Mononuclear cell (primary cell): ENCODE results near the gene DRC1. TPM values are rescaled to one million over a fixed set of nuclear protein-coding genes. Genes with fewer than 3 reads are reported as not detected.

ENCODE experiments used
- H3K27me3 ChIP-seq: 2 replicates; pipeline ENCODE4 v1.6.0; 2011; ENCODE audit warnings: low read length, control low read depth; ENCODE audit not compliant: insufficient read depth
- H3K4me1 ChIP-seq: 2 replicates; pipeline ENCODE4 v1.5.1; 2011; ENCODE audit warnings: mild to moderate bottlenecking, low read length, control low read depth; ENCODE audit not compliant: insufficient read depth
- H3K4me3 ChIP-seq: 2 replicates; pipeline ENCODE4 v1.5.1; 2011; ENCODE audit warnings: mild to moderate bottlenecking, low read length, moderate library complexity
- H3K9me3 ChIP-seq: 2 replicates; pipeline ENCODE4 v1.5.1; 2011; ENCODE audit warnings: low read depth, mild to moderate bottlenecking, control low read depth, low read length
- total RNA-seq: library from RNA; depleted of rRNA; stranded (reverse); fragments of >200 nt; gene quantifications from one replicate; pipeline ENCODE4 v1.2.3, GENCODE V29; 2012

DRC1 gene
- total RNA-seq, 1 donor, result not detected

DNA sequence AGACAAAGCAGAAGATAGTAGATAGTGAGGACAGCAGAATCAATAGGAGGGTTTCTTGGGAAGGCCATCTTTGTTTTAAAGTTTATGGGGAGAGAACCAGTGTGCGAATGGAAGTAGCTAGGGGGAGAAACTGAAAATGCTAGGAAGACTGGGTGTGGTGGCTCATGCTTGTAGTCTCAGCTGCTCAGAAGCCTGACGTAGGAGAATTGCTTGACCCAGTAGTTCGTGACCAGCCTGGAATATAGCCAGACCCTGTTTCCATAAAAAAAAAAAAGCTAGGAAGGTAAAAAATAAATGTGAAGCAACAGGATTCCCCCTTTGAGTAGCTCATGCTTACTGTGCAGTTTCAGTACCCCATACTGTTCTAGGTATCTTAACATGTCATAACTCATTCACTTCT is 19.2 kb upstream of the DRC1 start:
- no peaks in the 10 kb centered on the region for H3K27me3 ChIP-seq
- H3K4me1 ChIP-seq, result peaks cover 3% of the 10 kb centered on the region
- no peak overlapping the region for H3K4me3 ChIP-seq
- no peaks in the 10 kb centered on the region for H3K9me3 ChIP-seq

DNA sequence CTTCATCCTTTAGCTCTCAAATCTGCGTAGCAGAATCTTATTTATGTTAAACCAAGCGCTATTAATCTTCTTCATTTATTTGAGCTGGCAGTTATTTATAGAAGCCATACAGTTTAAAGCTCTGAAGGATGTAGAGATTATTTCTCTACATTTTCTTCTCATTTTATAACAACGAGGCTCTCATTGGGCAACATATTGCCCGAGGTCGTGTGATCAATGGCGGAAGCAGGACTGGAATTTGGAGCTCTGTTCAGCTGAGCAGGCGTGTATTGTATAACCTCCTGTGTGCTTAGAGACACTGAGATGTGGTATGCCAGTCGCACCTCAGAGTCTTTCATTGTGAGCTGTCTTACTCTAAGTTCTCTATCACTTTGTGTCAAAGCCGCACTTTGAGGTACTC is 17.5 kb upstream of the DRC1 start:
- Histone ChIP-seq H3K9me3 (no peaks in the 10 kb centered on the region), H3K27me3 (no peaks in the 10 kb centered on the region), H3K4me1 (peaks cover 3% of the 10 kb centered on the region)

DNA sequence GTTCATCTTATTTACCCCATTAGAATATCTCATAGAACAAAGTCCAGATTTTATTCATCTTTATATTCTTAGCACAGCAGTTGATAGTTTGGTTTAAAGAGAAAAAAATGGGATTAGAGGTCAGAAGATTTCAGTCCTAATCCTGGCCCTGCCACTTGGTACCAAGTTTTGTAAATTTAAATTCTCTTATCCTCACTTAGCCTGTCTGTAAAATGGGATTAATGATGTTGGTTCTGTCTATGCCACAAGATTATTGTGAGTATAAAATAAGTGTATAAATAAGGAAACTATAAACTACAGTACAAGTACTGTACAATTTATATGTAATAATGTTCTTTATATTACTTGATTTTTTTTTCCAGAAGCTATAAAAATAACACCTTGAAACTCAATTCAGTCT is 17.1 kb upstream of the DRC1 start:
- Histone ChIP-seq H3K9me3 (no peaks in the 10 kb centered on the region), H3K4me1 (peaks cover 3% of the 10 kb centered on the region), H3K4me3 (no peak overlapping the region), H3K27me3 (no peaks in the 10 kb centered on the region)

More for the DNA sequence above, 17.5 kb upstream of the DRC1 start:
- H3K4me3 ChIP-seq, result no peak overlapping the region

DNA sequence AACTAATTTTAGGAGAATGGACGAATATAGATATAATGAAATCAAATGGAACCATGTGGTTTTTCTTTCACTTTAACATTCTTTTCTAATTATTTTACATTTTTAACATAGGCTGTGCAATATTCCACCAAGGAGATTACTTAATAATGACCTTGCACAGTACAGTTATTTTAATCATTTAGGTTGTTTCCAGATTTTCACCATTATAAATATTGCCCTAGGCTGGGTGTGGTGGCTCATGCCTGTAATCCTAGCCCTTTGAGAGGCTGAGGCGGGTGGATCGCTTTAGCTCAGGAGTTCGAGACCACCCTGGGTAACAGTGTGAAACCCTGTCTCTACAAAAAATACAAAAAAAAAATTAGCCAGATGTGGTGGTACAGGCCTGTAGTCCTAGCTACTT is 14.5 kb upstream of the DRC1 start:
- H3K27me3 ChIP-seq, result no peaks in the 10 kb centered on the region
- H3K4me1 ChIP-seq, result peaks cover 3% of the 10 kb centered on the region
- no peak overlapping the region for H3K4me3 ChIP-seq
- no peaks in the 10 kb centered on the region for H3K9me3 ChIP-seq

DNA sequence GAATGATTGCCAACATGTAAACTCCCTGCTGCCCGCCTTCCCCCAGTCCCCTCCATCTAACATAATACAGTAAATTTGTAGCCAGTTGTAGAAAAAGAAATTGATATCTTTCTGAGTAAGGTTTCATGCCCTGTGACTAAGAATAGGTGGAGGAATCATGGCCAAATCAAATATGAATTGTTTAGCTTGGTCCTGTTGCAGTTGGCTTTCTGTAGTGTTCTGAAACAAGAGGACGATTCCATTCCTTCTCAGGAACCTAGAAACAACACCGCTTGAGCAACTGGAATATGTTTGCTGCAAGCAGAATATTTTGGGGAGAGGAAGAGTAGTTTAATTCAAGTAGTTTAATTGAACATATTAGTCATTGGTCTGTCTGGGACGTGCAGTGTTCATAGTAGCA is 7.0 kb upstream of the DRC1 start:
- Histone ChIP-seq H3K27me3 (no peaks in the 10 kb centered on the region), H3K9me3 (no peaks in the 10 kb centered on the region), H3K4me1 (no peaks in the 10 kb centered on the region), H3K4me3 (no peak overlapping the region)

DNA sequence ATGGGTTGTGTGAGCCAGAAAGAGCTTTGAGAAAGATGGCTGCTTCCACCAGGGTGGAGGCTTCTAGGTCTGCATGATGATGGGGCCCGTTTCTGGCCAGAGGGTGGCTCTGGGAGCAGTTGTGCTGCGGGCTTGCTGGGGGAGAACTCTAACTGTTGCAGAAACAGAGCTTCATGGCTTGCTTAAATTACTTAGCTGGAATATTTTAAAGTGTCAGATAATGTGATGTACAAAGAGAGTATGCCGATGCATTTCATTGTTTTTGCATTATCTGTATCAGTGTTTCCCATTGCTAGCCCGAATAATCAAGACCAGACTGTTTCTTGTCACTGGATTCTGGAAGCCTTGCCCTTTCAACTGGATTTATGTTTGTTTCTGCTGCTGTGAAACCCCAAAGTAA is 6.3 kb upstream of the DRC1 start:
- Histone ChIP-seq H3K27me3 (no peaks in the 10 kb centered on the region), H3K4me1 (no peaks in the 10 kb centered on the region), H3K4me3 (no peak overlapping the region), H3K9me3 (no peaks in the 10 kb centered on the region)

DNA sequence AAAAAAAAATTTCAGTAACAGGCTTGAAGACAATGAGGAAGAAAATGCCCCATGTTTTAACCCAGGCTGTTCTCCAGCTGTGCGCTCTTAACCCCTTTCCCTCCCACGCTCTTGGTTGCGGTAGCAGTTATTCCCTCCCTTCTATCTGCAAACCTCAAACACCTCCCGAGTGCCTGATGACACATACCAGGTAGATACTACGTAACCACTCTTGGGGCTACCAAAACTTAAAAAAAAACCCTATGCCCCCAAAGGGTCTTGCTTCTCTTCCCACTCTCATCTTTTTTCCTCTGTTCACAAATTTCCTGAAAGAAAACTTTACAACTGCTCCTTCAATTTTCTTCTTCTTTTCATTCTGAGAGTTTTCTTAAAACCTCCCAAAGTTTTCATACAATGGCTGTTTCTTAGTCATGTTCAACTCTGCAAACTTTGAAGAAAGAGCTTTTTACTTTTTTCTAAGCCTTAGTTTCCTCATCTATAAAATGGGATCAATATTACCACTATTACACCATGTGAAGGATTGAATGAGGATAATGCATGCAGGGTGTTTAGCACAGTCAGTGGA is 4.9 kb upstream of the DRC1 start:
- Histone ChIP-seq H3K4me1 (no peaks in the 10 kb centered on the region), H3K4me3 (no peak overlapping the region), H3K27me3 (peaks cover 2% of the 10 kb centered on the region), H3K9me3 (no peaks in the 10 kb centered on the region)

DNA sequence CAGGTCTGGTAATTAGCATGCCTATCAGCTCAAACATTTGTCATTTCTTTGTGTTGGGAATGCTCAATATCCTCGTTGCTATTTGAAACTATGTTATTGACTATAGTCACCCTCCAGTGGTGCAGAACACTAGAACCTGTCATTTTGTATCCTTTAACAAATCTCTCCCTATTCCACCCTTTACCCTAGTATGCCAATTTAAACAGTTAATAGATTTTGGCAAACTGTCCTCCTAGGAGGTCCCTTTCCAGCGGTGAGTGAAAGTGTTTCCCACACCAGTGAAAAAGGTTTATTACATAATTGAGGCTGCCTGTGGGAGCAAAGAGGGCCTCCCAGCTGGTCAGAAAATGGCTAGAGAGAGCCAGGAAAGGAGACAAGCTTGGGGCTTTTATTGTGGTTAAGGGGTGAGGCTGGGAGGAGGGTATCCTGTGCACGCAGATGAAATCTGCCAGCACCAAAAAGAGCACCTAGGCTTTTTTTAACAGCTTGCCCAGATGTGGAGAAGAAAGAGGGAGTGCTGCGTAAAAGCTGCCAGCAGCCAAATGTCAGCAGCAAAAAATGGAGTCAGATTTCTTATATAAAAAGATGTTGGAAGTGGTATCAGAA is 1.8 kb upstream of the DRC1 start:
- Histone ChIP-seq H3K27me3 (peaks cover 9% of the 10 kb centered on the region), H3K9me3 (no peaks in the 10 kb centered on the region)

DNA sequence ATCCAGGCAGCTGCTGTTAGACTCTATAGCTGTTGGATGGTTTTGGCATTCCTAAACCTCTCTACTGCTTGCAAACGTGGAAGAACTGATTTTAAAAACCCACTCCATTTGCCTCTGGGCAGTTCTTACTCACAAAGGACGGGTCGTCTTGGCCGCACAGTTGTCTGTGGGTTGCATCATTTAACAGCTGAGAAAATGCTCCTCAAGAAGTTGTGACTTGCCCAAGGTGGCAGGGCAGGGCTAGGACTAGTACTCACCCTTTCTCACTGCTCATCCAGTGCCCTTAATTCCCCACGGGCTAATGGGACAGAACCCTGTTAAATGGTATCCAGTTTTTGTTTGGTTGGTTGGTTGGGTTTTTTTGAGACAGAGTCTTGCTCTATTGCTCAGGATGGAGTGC is 997 bp upstream of the DRC1 start:
- H3K27me3 ChIP-seq, result peaks cover 9% of the 10 kb centered on the region
- H3K4me1 ChIP-seq, result no peaks in the 10 kb centered on the region
- H3K4me3 ChIP-seq, result no peak overlapping the region
- no peaks in the 10 kb centered on the region for H3K9me3 ChIP-seq

More for the DNA sequence above, 1.8 kb upstream of the DRC1 start:
- no peaks in the 10 kb centered on the region for H3K4me1 ChIP-seq
- no peak overlapping the region for H3K4me3 ChIP-seq

DNA sequence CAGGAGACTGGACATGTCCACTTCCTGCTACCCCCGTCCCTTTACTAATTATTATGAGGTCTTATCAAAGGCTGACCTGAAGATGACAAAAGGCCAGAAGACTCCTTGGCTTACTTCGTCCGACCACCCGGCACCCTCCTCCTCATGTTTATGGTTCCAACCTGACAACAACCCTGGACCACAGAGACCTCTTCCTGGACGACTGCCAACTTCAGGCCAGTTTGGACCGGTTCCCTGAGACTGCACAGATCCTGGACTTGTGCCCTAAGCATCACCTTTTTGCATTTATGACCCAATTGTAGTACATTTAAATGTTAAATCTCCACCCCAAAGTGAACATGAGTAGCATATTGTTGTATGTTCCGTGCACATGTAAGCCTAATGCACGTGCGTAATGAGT is 5.8 kb downstream of the DRC1 start:
- Histone ChIP-seq H3K4me1 (peaks cover 10% of the 10 kb centered on the region), H3K27me3 (peaks cover 3% of the 10 kb centered on the region), H3K4me3 (no peak overlapping the region), H3K9me3 (no peaks in the 10 kb centered on the region)

DNA sequence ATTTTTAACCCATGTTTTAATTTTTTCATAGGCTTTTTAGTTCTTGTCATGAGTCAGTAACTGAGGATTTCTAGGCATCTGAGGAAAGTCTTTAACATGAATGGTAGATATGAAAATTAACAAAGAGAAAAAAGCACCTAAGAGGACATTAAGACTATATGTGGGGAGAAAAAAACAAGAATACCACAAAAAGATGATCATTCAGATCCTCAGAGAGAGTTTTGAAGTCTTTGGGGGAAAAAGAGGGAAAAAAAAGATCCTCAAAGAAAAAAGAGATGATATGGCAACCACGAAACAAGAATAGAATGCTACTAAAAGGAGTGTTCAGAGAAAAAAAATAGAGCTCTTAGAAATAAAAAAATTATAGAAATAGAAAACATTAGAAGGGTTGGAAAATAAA is 8.1 kb downstream of the DRC1 start:
- Histone ChIP-seq H3K9me3 (no peaks in the 10 kb centered on the region), H3K4me3 (no peak overlapping the region), H3K27me3 (no peaks in the 10 kb centered on the region), H3K4me1 (peaks cover 10% of the 10 kb centered on the region)

DNA sequence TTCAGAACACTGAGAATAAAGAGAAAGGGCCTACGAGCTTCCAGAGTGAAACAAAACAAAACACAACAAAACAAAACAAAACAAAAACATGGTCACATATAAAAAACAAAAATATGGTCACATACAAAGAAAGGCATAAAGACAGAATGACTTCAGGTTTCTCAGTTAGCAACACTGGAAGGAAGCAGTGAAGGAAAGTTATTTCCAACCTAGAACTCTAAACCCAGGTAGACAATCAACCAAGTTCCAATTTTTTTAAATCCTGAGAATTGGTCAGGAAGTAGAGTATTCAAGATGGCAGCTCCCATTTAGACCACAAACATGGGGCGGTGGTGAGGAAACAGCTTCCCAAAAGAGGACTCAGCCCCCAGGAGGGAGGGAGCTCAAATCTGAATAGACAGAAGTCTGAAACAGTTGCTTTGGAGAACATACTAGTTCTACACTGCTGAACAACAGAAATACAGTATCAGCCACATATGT is 9.1 kb downstream of the DRC1 start:
- H3K27me3 ChIP-seq, result no peaks in the 10 kb centered on the region
- H3K4me3 ChIP-seq, result no peak overlapping the region
- no peaks in the 10 kb centered on the region for H3K9me3 ChIP-seq
- peaks cover 10% of the 10 kb centered on the region for H3K4me1 ChIP-seq

DNA sequence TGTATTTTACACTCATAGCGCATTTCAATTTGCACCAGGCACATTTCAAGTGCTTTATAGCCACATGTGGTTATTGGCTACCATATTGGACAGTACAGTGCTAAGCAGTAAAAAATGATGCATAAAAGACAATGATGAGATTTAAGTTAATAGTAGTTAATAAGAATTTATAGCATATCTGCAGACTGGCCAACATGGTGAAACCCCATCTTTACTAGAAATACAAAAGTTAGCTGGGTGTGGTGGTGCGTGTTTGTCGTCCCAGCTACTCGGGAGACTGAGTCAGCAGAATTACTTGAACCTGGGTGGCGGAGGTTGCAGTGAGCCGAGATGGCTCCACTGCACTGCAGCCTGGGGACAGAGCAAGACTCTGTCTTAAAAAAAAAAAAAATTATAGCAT is 9.7 kb downstream of the DRC1 start:
- Histone ChIP-seq H3K27me3 (no peaks in the 10 kb centered on the region), H3K4me1 (peaks cover 10% of the 10 kb centered on the region), H3K9me3 (no peaks in the 10 kb centered on the region), H3K4me3 (no peak overlapping the region)

DNA sequence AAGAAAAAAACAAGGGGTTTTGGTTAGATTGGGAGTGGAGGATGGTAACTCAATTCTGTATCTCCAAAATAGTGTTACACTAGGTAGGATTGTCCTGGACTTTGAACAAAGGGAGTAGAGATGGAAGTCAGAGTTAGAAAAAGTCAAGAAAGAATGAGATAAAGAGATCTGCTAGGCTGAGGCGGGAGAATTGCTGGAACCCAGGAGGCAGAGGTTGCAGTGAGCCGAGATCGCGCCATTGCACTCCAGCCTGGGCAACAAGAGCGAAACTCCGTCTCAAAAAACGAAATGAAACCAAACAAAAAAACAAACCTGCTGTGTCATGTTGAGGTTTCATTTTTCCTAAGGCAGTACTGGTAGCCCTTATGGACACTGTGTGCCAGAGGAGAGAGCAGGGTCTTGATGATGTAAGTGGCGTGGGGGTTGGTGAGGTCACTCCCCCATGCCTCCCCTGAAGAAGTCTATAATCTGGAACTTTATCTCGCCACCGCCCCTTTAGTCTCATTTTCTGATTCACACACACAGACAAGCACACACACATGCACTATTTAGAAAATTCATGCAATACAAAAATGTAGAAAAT is 10.5 kb downstream of the DRC1 start:
- no peaks in the 10 kb centered on the region for H3K27me3 ChIP-seq
- peak overlapping the region; percentile 28 for H3K4me3 ChIP-seq
- no peaks in the 10 kb centered on the region for H3K9me3 ChIP-seq
- H3K4me1 ChIP-seq, result peaks cover 10% of the 10 kb centered on the region

DNA sequence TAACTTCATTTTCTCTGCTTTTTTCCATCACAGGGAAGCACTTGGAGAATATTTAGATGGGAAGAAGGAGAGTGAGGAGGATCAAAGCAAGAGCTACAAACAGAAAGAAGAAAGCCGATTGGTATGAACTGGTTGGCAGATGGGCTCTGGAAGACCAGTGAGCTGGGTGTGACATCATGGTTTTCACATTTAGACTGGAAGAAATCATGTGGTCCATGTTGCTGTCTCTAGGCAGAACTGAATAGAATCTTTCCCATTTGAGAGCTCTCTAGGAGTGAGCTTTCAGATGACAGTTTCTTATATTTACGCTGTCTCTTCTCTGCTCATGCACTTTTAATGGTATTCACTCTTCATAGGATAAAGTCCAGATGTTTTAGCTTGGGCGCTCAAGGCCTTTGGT is 12.6 kb downstream of the DRC1 start:
- no peak overlapping the region for H3K4me3 ChIP-seq
- H3K27me3 ChIP-seq, result no peaks in the 10 kb centered on the region
- H3K4me1 ChIP-seq, result peaks cover 10% of the 10 kb centered on the region
- H3K9me3 ChIP-seq, result no peaks in the 10 kb centered on the region

DNA sequence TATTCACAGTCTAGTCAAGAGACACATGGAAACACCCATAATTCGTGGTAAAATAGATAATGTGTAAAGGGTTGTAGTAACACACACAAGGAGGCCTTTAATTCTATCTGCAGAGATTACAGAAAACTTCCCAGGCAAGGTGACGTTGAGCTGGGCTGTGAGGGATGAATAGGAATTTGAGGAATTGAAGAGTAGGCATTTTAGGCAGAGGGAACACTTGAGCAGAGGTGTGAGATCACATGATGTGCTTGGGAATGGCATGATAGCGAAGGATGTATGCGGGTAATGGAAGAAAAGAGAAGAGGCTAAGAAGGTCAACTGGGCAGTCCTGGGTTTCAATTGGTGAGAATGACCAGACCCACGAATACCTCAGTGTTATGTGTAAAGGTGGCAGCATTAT is 20.2 kb downstream of the DRC1 start:
- H3K4me1 ChIP-seq, result no peaks in the 10 kb centered on the region
- H3K27me3 ChIP-seq, result no peaks in the 10 kb centered on the region

More for the DNA sequence above, 20.2 kb downstream of the DRC1 start:
- Histone ChIP-seq H3K4me3 (no peak overlapping the region), H3K9me3 (no peaks in the 10 kb centered on the region)
